NCI-H524 (cell line): ENCODE measurements around the gene CLDN11.

ENCODE experiments used
- DNase-seq, 2 experiments: peaks; one replicate each; lab custom pipeline; 2025; lab: John Stamatoyannopoulos, UW

Gene CLDN11

GRCh38 chr3:170426240-170426797 lies 7.7 kb downstream of the CLDN11 start:
- DNase-seq, result peak in 1 of 2 experiments; percentile 16

- no peak for DNase-seq
These were observed 9.4 kb downstream of the CLDN11 start for GRCh38 chr3:170428095-170428494.

GRCh38 chr3:170429050-170429449 lies 10.4 kb downstream of the CLDN11 start:
- DNase-seq, result no peak

- DNase-seq, result no peak
These were observed 12.4 kb downstream of the CLDN11 start for GRCh38 chr3:170431054-170431453.

- DNase-seq, result no peak
These were observed 13.7 kb downstream of the CLDN11 start for GRCh38 chr3:170432416-170432815.

GRCh38 chr3:170436697-170437096 lies 18.0 kb downstream of the CLDN11 start:
- DNase-seq, result no peak

- DNase-seq, result no peak
These were observed 18.5 kb downstream of the CLDN11 start for GRCh38 chr3:170437176-170437575.

GRCh38 chr3:170437696-170438407 lies 19.2 kb downstream of the CLDN11 start:
- DNase-seq, result no peak

- DNase-seq, result no peak
These were observed 20.2 kb downstream of the CLDN11 start for GRCh38 chr3:170438836-170439235.

GRCh38 chr3:170440344-170440743 lies 21.7 kb downstream of the CLDN11 start:
- DNase-seq, result no peak

GRCh38 chr3:170441412-170441811 lies 22.7 kb downstream of the CLDN11 start:
- no peak for DNase-seq

GRCh38 chr3:170442947-170443346 lies 24.3 kb downstream of the CLDN11 start:
- DNase-seq, result no peak

GRCh38 chr3:170443457-170443856 lies 24.8 kb downstream of the CLDN11 start:
- DNase-seq, result no peak

GRCh38 chr3:170448584-170448983 lies 29.9 kb downstream of the CLDN11 start:
- no peak for DNase-seq

- DNase-seq, result no peak
These were observed 31.4 kb downstream of the CLDN11 start for GRCh38 chr3:170450039-170450438.

- no peak for DNase-seq
These were observed 35.8 kb downstream of the CLDN11 start for GRCh38 chr3:170454509-170454908.

GRCh38 chr3:170458285-170458684 lies 39.6 kb downstream of the CLDN11 start:
- no peak for DNase-seq

- no peak for DNase-seq
These were observed 44.3 kb downstream of the CLDN11 start for GRCh38 chr3:170463011-170463410.

GRCh38 chr3:170465955-170466354 lies 47.3 kb downstream of the CLDN11 start:
- no peak for DNase-seq

- DNase-seq, result peak; percentile 10 to 73
These were observed 48.3 kb downstream of the CLDN11 start for GRCh38 chr3:170467007-170467406.

GRCh38 chr3:170467571-170468147 lies 49.0 kb downstream of the CLDN11 start:
- DNase-seq, result peak; percentile 44 to 89

GRCh38 chr3:170469151-170470062 lies 50.7 kb downstream of the CLDN11 start:
- peak; percentile 82 to 85 for DNase-seq
